Suprapubic skin (tissue), 4 donors: ENCODE results near the gene IRF8. TPM values are rescaled to one million over a fixed set of nuclear protein-coding genes. Genes with fewer than 3 reads are reported as not detected.

ENCODE experiments used
- DNase-seq, 2 donors: peaks; one replicate each; pipeline ENCODE4 v3.0.0-alpha.2; 2019; ENCODE audit warnings: low spot score in 2 of 2
- H3K27ac ChIP-seq: fragments of 200-600 bp; sonication (generic); one replicate; pipeline ENCODE4 v1.5.1; 2019
- H3K27me3 ChIP-seq: fragments of 200-600 bp; sonication (generic); one replicate; pipeline ENCODE4 v1.5.1; 2019
- H3K36me3 ChIP-seq: fragments of 200-600 bp; sonication (generic); one replicate; pipeline ENCODE4 v1.5.1; 2019
- H3K4me1 ChIP-seq: fragments of 200-600 bp; sonication (generic); one replicate; pipeline ENCODE4 v1.5.1; 2019
- H3K4me3 ChIP-seq: fragments of 200-600 bp; sonication (generic); one replicate; pipeline ENCODE4 v1.5.1; 2019; ENCODE audit warnings: mild to moderate bottlenecking
- H3K9me3 ChIP-seq: fragments of 200-600 bp; sonication (generic); one replicate; pipeline ENCODE4 v1.5.1; 2019
- EP300 ChIP-seq: sonication (generic); formaldehyde crosslinking; IDR thresholded peaks from one replicate; pipeline ENCODE4 v1.6.1; 2017; ENCODE audit warnings: antibody characterized with exemption
- POLR2A ChIP-seq, 2 donors: fragments of 450-650 bp; IDR thresholded peaks; one replicate each; pipeline ENCODE4 v1.6.1; 2017; ENCODE audit warnings: antibody characterized with exemption in 2 of 2, mild to moderate bottlenecking in 2 of 2, moderate library complexity in 2 of 2
- POLR2AphosphoS5 ChIP-seq, 3 donors: sonication (generic); formaldehyde crosslinking; IDR thresholded peaks; one replicate each; pipeline ENCODE4 v1.6.1; 2017; ENCODE audit warnings: antibody characterized with exemption in 3 of 3
- WGBS: methylation state at CpG from one replicate; pipeline ENCODE4 v1.1.5; 2018; 5-methylcytosine and 5-hydroxymethylcytosine counted together
- total RNA-seq, 4 donors: library from RNA; depleted of rRNA; stranded (reverse); fragments of >200 nt; gene quantifications; one replicate each; pipeline ENCODE4 v1.1.0, GENCODE V29; 2016
- TF ChIP-seq, protein P1 (sequence below), 2 donors: fragments of 200-600 bp in 1 of 2; fragments of 450-650 bp in 1 of 2; sonication (generic) in 1 of 2; IDR thresholded peaks; one replicate each; pipeline ENCODE4 v1.5.1; 2016 to 2019; ENCODE audit warnings: antibody characterized with exemption in 2 of 2, mild to moderate bottlenecking in 1 of 2, moderate library complexity in 1 of 2

IRF8 gene
- total RNA-seq, 4 donors from 2014 or later, result 3.5 to 13.3 (median 5.7) TPM

DNA sequence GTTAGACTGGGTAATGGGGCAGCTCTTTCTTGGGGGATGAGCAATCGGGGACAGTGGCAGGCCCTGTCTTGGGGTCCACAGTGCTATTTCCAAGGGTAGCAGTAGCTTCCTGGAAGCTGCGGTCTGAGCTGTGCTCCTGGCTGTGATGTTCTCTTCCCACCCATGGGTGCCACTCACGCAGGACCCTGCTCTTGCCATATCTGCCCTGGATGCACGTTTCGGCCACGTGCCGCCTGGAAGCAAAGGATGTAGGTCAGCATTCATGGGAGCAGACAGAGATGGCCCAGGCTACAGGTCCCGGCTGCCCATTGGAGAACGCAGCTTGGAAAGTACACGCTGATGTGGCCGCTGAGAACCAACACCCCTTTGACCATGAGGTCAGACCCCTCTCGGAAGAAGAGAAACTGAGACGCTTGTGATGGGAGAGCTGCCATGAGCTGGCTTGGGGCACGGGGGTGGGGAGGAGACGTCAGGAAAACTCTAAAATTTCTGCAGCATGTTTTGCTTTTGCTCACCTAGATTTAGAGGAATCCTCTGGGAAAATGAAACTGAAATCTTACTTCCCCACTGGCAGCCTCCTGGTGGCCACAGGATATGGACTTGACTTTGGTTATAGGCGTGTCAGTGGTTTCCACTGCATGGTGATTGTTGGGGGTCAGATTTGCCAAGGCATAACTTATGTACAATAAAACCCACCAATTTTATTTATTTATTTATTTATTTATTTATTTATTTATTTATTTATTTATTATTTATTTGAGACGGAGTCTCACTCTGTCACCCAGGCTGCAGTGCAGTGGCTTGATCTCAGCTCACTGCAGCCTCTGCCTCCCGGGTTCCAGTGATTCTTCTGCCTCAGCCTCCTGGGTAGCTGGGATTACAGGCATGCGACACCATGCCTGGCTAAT, 36.2 kb upstream of the IRF8 start:
- Histone ChIP-seq H3K9me3 (no peaks in the 10 kb centered on the region), H3K4me3 (no peak overlapping the region), H3K27ac (no peak overlapping the region), H3K4me1 (no peaks in the 10 kb centered on the region), H3K27me3 (peaks cover 23% of the 10 kb centered on the region), H3K36me3 (no peaks in the 10 kb centered on the region)
- WGBS, result 90% methylated on average over 10 of the region's 19 CpGs
- DNase-seq, result no peak
- TF ChIP-seq EP300 (no peak), POLR2AphosphoS5 (IDR thresholded peaks at IDR 0.05) (no peak), POLR2A (IDR thresholded peaks at IDR 0.05) (no peak)
- TF ChIP-seq, protein P1, sequence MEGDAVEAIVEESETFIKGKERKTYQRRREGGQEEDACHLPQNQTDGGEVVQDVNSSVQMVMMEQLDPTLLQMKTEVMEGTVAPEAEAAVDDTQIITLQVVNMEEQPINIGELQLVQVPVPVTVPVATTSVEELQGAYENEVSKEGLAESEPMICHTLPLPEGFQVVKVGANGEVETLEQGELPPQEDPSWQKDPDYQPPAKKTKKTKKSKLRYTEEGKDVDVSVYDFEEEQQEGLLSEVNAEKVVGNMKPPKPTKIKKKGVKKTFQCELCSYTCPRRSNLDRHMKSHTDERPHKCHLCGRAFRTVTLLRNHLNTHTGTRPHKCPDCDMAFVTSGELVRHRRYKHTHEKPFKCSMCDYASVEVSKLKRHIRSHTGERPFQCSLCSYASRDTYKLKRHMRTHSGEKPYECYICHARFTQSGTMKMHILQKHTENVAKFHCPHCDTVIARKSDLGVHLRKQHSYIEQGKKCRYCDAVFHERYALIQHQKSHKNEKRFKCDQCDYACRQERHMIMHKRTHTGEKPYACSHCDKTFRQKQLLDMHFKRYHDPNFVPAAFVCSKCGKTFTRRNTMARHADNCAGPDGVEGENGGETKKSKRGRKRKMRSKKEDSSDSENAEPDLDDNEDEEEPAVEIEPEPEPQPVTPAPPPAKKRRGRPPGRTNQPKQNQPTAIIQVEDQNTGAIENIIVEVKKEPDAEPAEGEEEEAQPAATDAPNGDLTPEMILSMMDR (IDR thresholded peaks at IDR 0.05), result no peak

DNA sequence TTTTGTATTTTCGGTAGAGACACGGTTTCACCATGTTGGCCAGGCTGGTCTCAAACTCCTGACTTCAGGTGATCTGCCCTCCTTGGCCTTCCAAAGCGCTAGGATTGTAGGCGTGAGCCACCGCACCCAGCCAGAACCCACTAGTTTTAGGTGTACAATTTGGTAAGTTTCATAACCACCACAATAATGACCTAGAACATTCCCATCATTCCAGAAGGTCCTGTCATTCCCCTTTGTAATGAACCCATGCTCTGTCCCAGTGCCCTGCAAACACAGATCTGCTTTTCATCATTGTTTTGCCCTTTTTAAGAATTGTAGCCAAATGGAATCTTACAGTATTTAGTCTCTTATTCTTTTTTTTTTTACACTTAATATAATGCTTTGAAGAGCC, 35.6 kb upstream of the IRF8 start:
- 91% methylated on average over 5 of the region's 5 CpGs for WGBS
- Histone ChIP-seq H3K27me3 (peaks cover 23% of the 10 kb centered on the region), H3K4me3 (no peak overlapping the region), H3K9me3 (no peaks in the 10 kb centered on the region), H3K4me1 (no peaks in the 10 kb centered on the region), H3K27ac (no peak overlapping the region), H3K36me3 (no peaks in the 10 kb centered on the region)
- DNase-seq, result no peak
- TF ChIP-seq POLR2AphosphoS5 (IDR thresholded peaks at IDR 0.05) (no peak), EP300 (no peak), POLR2A (IDR thresholded peaks at IDR 0.05) (no peak)
- TF ChIP-seq, protein P1 (IDR thresholded peaks at IDR 0.05), result no peak

DNA sequence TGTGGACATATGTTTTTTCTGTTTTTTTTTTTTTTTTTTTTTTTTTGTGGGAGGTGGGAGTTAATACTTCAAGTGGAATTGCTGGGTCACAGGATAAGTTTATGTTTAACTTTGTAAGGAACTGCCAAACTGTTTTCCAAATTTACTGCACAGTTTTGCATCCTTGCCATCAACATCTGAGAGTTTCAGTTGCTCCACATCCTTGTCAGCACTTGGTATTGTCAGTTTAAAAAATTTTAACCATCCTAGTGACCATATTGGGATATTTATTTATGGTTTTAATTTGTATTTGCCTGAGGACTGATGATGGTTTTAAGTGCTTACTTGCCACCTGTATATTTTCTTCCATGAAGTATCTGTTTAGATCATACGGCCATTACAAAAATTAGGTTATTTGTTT, 34.0 kb upstream of the IRF8 start:
- no peak for DNase-seq
- Histone ChIP-seq H3K27me3 (peaks cover 18% of the 10 kb centered on the region), H3K4me1 (no peaks in the 10 kb centered on the region), H3K36me3 (no peaks in the 10 kb centered on the region), H3K4me3 (no peak overlapping the region), H3K9me3 (no peaks in the 10 kb centered on the region), H3K27ac (no peak overlapping the region)
- TF ChIP-seq, protein P1 (IDR thresholded peaks at IDR 0.05), result no peak
- WGBS, result 100% methylated on average over 1 of the region's 1 CpG

GRCh38 chr16:85867189-85867588, 31.8 kb upstream of the IRF8 start:
- no peak for TF ChIP-seq EP300
- TF ChIP-seq POLR2A (IDR thresholded peaks at IDR 0.05), result no peak
- TF ChIP-seq, protein P1 (IDR thresholded peaks at IDR 0.05), result no peak
- no peak for TF ChIP-seq POLR2AphosphoS5 (IDR thresholded peaks at IDR 0.05)
- DNase-seq, result no peak
- no peak overlapping the region for H3K27ac ChIP-seq
- no peak overlapping the region for H3K4me3 ChIP-seq
- peaks cover 29% of the 10 kb centered on the region for H3K27me3 ChIP-seq
- 79% methylated on average over 2 of the region's 2 CpGs for WGBS
- peaks cover 3% of the 10 kb centered on the region for H3K4me1 ChIP-seq
- no peaks in the 10 kb centered on the region for H3K36me3 ChIP-seq
- no peaks in the 10 kb centered on the region for H3K9me3 ChIP-seq

GRCh38 chr16:85868495-85868894, 30.5 kb upstream of the IRF8 start:
- Histone ChIP-seq H3K4me3 (no peak overlapping the region), H3K27me3 (peaks cover 38% of the 10 kb centered on the region), H3K27ac (no peak overlapping the region), H3K9me3 (no peaks in the 10 kb centered on the region), H3K4me1 (peaks cover 3% of the 10 kb centered on the region), H3K36me3 (no peaks in the 10 kb centered on the region)
- WGBS, result 91% methylated on average over 8 of the region's 8 CpGs
- TF ChIP-seq, protein P1 (IDR thresholded peaks at IDR 0.05), result no peak
- TF ChIP-seq POLR2A (IDR thresholded peaks at IDR 0.05) (no peak), POLR2AphosphoS5 (IDR thresholded peaks at IDR 0.05) (no peak), EP300 (no peak)
- no peak for DNase-seq
